HG03025 (cell line): ENCODE results near the gene SH3GL3.

Experiments
- ATAC-seq: cut with Tn5 transposase; IDR thresholded peaks from one replicate; pipeline ENCODE4 v1.9.1; 2021; ENCODE audit warnings: mild to moderate bottlenecking, moderate library complexity; ENCODE audit not compliant: unreplicated experiment, low FRiP score

SH3GL3 gene

GRCh38 chr15:83656943-83657528 is 209.9 kb downstream of the SH3GL3 start:
- no peak for ATAC-seq

GRCh38 chr15:83657549-83657948 is 210.4 kb downstream of the SH3GL3 start:
- no peak for ATAC-seq

- no peak for ATAC-seq
These were observed 211.6 kb downstream of the SH3GL3 start for GRCh38 chr15:83658430-83659416.

- no peak for ATAC-seq
These were observed 212.3 kb downstream of the SH3GL3 start for GRCh38 chr15:83659417-83659812.

GRCh38 chr15:83665480-83665879 is 218.3 kb downstream of the SH3GL3 start:
- ATAC-seq = no peak
